ENCODE results near the gene SUPT20HL2. TPM values are rescaled to one million over a fixed set of nuclear protein-coding genes. Genes with fewer than 3 reads are reported as not detected.
"Not testable (repeated sequence)": the region's sequence is repeated elsewhere in the genome, so short reads cannot be mapped to it uniquely, and the experiment has no call there.

Gene SUPT20HL2
- not detected in 2 replicates for total RNA-seq

- DNase-seq = no peak
These were observed at the start of gene SUPT20HL2 for GRCh38 chrX:24314019-24314635. TSS of gene SUPT20HL2 (minus strand) at chrX:24314069. CDS start at chrX:24313315, 754 bp downstream.

GRCh38 chrX:24362089-24362745 is 48.3 kb upstream of the SUPT20HL2 start:
- DNase-seq = not testable (repeated sequence)

DNA sequence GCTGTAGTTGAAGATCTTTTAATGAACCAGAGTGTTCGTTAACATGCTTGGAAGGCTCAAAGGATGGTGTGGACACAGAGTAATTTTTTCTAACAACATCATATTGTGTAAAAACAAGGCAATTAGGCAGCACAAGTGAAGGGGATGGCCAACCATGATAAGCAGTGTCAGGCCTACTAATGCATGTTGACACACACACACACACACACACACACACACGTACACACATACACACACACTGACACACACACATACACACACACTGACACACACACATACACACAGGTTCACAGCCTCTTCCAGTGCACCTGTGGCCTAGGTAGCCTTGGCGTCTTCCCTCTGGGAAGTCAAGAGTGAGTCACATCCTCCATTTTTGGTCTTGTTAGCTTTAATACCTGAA is 46.4 kb upstream of the SUPT20HL2 start, which contains the start of gene SUPT20HL1:
TSS of gene SUPT20HL1 (plus strand) at position 368 of the 400 bp plus-strand sequence. CDS start 2,122 bp downstream, outside the sequence.
- DNase-seq = no peak

- DNase-seq = peak; percentile 82
These were observed 43.2 kb upstream of the SUPT20HL2 start for GRCh38 chrX:24357106-24357505.

GRCh38 chrX:24355095-24355494 is 41.2 kb upstream of the SUPT20HL2 start:
- peak; percentile 15 for DNase-seq

- no peak for DNase-seq
These were observed 36.3 kb upstream of the SUPT20HL2 start for GRCh38 chrX:24350217-24350616.

- no peak for DNase-seq
These were observed 34.0 kb upstream of the SUPT20HL2 start for GRCh38 chrX:24347881-24348280.

DNA sequence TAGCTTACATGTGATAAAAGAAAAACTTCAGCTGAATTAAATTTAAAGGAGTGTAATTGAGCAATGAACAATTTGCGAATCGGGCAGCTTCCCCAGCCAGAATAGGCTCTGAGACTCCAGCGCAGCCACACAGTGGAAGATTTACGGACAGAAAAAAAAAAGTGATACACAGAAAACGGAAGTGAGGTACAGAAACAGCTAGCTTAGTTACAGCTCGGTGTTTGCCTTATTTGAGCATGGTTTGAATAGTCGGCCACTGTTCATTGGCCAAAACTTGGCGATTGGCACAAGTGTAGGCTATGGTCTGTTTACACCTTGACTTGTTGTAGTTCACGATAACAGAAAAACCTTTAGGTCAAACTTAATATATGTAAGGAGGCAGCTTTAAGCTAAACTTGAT is 29.9 kb upstream of the SUPT20HL2 start:
- no peak for DNase-seq

DNA sequence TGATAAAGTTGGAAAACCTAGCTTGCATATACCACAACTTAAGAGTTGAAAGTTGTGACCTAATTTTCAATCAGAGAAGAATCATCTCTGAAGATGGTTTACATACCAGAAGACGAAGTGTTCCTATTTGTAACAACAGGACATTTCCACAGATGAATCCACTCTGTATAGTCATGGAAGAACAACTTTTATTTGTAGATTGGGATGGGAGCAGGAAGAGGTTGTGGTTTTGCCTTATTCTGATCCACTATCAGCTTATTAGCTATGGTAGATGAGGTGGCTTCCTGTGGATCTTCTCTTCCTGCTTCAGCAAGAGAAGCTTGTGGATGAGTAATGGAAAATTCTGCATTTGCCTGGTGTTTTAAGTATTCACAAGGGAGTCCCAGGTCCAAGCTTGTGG is 27.9 kb upstream of the SUPT20HL2 start:
- peak; percentile 58 for DNase-seq

GRCh38 chrX:24340501-24340900 is 26.6 kb upstream of the SUPT20HL2 start:
- DNase-seq = no peak

- no peak for DNase-seq
These were observed 26.0 kb upstream of the SUPT20HL2 start for GRCh38 chrX:24339911-24340310.

DNA sequence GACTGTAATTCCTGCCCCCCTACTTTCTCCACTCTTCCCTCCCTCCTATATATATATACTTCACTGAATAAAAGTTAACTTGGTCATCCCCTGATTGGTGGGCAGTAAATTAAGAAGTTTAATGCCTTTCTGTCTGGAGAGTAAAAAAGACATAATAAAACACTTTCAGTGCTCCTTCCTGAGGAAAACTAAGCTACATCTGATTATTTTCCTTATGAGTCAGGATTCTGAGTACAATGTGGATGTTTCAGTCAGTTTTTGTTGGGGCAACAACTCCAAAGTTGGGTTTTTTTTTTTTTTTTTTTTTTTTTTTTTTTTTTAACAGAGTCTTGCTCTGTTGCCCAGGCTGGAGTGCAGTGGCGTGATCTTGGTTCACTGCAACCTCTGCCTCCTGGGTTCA is 22.0 kb upstream of the SUPT20HL2 start:
- peak; percentile 21 for DNase-seq

DNA sequence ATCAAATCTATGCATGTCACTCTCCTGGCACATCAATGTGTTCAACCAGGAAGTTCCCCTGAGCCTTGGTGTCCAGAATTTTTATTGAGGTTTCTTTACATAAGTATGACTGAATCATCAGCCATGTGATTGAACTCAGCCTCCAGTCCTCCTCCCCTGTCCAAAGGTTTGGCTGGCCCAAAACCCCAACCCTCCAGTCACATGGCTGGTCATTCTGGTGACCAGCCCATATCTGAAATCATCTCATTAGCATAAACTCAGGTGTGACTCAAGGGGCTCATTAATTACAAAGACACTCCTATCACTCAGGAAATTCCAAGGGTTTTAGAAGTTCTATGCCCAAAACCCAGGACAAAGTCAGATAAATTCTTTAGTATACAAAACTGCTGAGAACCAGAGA is 20.6 kb upstream of the SUPT20HL2 start:
- DNase-seq = no peak

DNA sequence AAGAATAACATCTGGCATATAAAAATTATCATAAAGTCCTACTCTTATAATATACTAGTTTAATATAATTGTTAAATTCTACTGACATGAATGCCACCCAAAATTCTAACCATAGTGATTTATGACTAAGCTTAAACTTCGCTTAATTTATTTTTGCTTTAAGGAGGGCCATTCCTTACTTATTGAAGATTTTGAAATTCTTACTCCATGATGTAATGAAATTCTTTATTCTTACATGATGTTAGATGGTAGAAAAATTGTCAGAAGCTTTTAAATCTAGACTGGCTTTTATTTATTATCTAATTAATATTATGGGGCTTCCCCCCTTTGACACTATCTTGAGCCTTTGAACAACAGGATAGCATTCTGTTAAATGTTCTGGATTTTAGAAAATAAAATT is 19.5 kb upstream of the SUPT20HL2 start:
- DNase-seq = no peak

GRCh38 chrX:24332878-24333277 is 19.0 kb upstream of the SUPT20HL2 start:
- DNase-seq = no peak

DNA sequence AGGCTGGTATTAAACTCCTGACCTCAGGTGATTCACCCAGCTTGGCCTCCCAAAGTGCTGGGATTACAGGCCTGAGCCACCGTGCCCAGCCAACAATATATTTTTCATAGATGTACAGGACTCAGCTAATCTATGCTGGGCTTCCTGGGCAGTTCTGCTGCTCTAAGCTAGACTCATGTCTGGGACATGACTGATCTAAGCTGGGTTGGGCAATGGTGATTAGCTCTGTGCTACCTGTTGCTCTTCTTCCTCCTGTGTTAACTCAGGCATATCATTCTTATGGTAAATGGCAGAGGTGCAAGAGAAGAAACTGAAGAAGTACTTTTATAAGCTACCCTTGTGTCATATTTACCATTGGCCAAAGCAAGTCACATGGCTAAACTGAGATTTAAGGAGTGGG is 11.4 kb upstream of the SUPT20HL2 start:
- no peak for DNase-seq

GRCh38 chrX:24321741-24322395 is 8.0 kb upstream of the SUPT20HL2 start:
- DNase-seq = no peak

- DNase-seq = no peak
These were observed 3.7 kb upstream of the SUPT20HL2 start for GRCh38 chrX:24317567-24317966.

- DNase-seq = no peak
These were observed 2.2 kb upstream of the SUPT20HL2 start for GRCh38 chrX:24316111-24316510.

DNA sequence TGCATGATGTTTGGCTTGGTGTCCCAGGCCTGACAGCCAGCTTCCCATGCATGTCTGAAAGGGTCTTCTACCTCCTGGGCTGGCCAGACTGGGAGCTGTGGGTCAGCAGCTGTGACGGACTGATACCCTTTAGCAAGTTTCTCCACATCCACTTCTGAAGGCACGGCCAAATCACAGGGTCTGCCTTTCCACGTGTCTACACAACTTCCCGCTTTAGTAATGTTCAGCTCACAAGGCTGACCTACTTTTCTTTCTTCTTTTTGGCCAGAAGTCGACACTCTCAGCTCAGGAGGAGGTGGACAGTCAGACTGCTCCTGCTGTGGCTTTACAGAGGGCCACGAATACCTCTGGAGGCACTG is 1.6 kb downstream of the SUPT20HL2 start:
- not testable (repeated sequence) for DNase-seq

- DNase-seq = not testable (repeated sequence)
These were observed 2.2 kb downstream of the SUPT20HL2 start for GRCh38 chrX:24311507-24312248.

- not testable (repeated sequence) for DNase-seq
These were observed 3.0 kb downstream of the SUPT20HL2 start for GRCh38 chrX:24310916-24311315.

Measured in dermis blood vessel endothelial cell (primary cell).